GM21381 (cell line): Measurements from ENCODE around the gene KDSR.

ENCODE experiments used
- ATAC-seq: cut with Tn5 transposase; IDR thresholded peaks from one replicate; pipeline ENCODE4 v1.9.1; 2021; ENCODE audit warnings: mild to moderate bottlenecking, moderate library complexity; ENCODE audit not compliant: unreplicated experiment

Gene KDSR, protein sequence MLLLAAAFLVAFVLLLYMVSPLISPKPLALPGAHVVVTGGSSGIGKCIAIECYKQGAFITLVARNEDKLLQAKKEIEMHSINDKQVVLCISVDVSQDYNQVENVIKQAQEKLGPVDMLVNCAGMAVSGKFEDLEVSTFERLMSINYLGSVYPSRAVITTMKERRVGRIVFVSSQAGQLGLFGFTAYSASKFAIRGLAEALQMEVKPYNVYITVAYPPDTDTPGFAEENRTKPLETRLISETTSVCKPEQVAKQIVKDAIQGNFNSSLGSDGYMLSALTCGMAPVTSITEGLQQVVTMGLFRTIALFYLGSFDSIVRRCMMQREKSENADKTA

GRCh38 chr18:63367053-63367953, at the start of gene KDSR:
KDSR (minus strand) TSS chr18:63367206; CDS start chr18:63367118, 88 bp downstream.
- peak; percentile 79 for ATAC-seq

GRCh38 chr18:63412953-63413352, 45.9 kb upstream of the KDSR start:
- ATAC-seq = no peak

DNA sequence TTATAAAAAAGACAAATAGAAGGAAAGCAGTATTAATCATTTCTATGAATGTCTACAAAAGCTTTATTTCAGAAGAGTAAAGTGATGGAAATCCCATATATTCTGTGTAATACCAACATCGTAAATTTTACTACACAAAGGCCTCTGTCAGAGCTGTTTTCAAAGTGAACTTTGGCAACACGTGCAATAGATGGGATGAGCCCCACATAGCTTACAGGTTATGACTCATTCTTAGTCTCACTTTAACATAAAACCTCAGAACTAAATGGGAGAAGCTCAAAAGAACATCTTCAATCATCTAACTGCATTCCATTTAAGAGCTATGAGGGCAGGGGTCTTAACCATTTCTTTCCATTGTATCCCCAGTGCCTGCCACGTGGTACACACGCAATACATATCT, 43.8 kb upstream of the KDSR start:
- ATAC-seq = no peak

DNA sequence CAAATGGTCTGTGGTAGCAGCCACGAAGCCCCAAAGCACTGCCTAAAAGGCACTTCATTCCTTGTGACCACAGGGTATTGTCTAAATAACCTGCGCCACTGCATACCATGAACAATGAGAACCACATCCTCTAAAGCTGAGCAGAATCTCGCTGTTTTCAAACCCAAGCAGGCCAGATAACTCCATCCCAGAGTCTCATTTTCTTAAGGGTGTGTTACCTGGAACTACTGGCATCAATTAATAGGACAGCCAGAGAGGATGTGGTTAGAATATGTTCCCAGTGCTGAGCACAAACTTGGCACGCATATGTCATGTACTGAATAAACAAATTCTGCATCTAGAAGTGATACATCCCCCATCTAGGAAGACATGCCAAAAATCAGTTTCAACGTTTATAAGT, 42.3 kb upstream of the KDSR start:
- no peak for ATAC-seq

GRCh38 chr18:63407734-63408133, 40.7 kb upstream of the KDSR start:
- no peak for ATAC-seq

GRCh38 chr18:63405986-63406385, 39.0 kb upstream of the KDSR start:
- no peak for ATAC-seq

- no peak for ATAC-seq
These were observed 35.5 kb upstream of the KDSR start for GRCh38 chr18:63402246-63403162.

DNA sequence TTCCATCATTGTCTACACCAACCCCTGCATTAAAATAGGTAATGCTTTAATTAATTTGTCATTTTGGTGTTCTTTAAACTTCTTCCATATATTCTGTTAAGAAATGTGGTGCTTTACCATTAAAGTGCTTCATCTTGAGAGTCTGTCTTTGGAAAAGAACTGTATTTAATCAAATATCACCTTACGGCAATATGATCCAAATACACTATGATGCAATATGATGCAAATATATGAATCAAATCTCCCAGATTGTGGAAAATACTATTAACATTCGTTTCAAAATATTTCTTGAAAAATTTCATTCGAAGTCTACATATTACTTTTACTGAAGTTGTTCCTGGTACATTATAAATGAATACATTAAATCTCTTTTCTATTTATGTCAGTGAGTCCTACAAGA, 32.3 kb upstream of the KDSR start:
- ATAC-seq = no peak

GRCh38 chr18:63397349-63397748, 30.3 kb upstream of the KDSR start:
- no peak for ATAC-seq

- no peak for ATAC-seq
These were observed 28.5 kb upstream of the KDSR start for GRCh38 chr18:63395503-63395902.

GRCh38 chr18:63394954-63395353, 27.9 kb upstream of the KDSR start:
- no peak for ATAC-seq

GRCh38 chr18:63387861-63388260, 20.9 kb upstream of the KDSR start:
- no peak for ATAC-seq

GRCh38 chr18:63382843-63383242, 15.8 kb upstream of the KDSR start:
- no peak for ATAC-seq

DNA sequence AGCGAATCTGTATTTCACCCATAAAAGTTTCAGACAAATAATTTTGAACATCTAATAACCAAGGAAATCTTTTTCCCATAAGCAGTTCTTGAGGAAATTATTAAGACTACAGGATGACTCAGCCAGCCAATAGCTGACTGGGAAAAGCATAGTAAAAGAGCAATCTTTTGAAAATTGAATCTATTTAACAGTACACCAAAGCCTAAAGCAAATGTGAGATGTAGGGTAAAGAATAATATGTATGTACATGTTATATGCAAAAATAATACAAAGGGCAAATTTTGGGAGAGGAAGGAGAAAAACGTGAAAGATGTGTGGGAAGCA, 12.6 kb upstream of the KDSR start:
- ATAC-seq = no peak

DNA sequence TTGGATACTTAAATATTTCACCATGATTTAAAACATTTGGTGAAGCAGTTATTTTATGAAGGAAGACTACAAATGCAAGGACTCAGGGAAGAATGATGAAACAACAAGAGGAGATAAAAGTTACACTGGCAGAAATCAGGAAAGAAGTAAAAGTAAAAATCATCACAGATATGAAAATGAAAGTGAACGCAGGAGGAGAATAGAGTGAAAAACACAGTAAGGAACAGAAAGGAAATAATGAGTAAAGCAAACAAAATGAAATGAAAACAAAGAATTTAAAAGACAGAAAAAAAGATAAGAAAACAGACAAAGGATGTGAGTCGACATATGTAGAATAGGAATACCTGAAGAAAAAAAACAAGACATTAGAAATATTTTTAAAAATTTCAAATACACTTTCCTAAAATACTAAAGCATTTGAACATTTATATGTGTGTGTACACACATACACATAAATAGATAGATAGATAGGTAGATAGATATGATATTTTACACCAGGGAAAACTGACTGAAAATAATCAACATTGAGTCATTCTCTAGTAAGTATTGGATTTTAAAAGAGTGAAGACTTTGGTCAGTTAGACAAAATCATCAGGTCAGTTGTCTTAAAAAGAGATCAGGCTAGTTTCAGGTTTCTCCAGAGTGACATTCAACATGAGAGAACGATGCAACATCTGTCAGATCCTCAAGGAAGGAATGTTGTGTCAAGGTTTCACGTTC, 12.1 kb upstream of the KDSR start:
- ATAC-seq = no peak

DNA sequence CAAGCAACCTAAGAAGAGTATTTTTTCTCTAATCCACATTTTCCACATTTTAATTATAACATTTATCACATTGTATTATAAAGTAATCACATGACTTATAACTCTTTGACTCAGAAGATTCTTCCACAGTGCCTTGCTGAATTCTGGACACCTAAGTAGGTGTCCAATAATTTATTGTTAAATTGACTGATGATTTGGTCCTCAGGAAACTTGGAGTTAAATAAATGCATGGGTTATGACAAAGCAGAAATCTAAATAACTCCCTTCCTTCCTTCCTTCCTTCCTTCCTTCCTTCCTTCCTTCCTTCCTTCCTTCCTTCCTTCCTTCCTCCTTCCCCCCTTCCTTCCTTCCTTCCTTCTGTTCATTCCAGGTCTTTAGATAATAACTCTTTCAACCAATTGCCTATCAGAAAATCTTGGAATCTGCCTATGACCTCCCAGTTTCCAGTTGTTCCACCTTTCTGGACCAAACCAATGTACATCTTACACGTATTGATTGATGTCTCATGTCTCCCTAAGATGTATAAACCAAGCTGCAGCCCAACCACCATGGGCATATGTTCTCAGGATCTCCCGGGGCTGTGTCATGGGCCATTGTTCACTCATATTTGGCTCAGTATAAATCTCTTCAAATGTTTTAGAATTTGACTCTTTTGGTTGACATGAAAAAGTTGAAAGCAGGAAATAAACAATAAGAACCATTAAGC, 10.4 kb upstream of the KDSR start:
- no peak for ATAC-seq

- ATAC-seq = no peak
These were observed 9.5 kb upstream of the KDSR start for GRCh38 chr18:63376538-63376937.

GRCh38 chr18:63374540-63374939, 7.5 kb upstream of the KDSR start:
- ATAC-seq = no peak

GRCh38 chr18:63373161-63373560, 6.2 kb upstream of the KDSR start:
- ATAC-seq = no peak

- no peak for ATAC-seq
These were observed 1.6 kb upstream of the KDSR start for GRCh38 chr18:63368611-63369010.
